Gastrocnemius medialis (tissue), 4 donors: Measurements from ENCODE around the gene BSCL2.

Experiments used
- CTCF ChIP-seq, 5 experiments: fragments of 450-650 bp in 3 of 5; fragments of 200-600 bp in 2 of 5; sonication (generic) in 2 of 5; IDR thresholded peaks in 4 of 5; conservative IDR thresholded peaks in 1 of 5; 1 replicate in 4 of 5; 2 replicates in 1 of 5; pipeline ENCODE4 v1.5.1; 2016 to 2019; ENCODE audit warnings: antibody characterized with exemption in 5 of 5, mild to moderate bottlenecking in 3 of 5, moderate library complexity in 3 of 5
- POLR2A ChIP-seq, 2 donors: fragments of 450-650 bp; IDR thresholded peaks; one replicate each; pipeline ENCODE4 v1.6.1; 2017; ENCODE audit warnings: antibody characterized with exemption in 2 of 2, mild to moderate bottlenecking in 2 of 2, moderate library complexity in 2 of 2

DNA sequence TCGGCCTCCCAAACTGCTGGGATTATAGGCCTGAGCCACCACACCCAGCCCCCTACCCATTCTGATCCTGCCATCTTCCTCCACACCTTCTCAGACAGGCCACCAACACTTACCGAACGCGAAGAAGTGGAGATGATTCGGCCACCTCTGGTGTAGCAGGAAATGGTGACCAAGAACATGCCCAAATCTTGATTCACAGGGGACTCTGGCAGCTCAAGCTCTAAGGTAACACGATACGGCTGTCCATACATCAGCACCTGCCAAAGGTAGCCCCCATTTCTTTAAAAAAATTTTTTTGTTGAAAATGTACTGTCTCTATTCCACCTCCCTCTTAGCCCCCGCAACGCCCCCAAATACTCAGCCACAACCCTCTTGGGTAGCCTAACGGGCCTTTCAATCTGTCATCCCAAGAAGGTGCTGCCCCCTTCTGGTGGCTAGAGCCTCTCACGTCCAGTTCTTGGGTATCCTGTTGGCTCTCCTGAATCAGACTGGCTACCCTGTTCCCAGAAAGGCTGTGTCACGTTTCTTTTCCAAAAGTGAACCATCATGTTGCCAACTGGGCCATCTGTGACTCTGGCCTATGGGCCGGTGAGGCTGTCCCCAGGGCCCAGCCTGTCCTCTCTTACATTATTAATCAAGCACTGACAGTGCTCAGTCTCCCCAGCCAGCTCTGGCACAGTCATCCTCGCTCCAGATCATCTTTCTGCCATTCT, 12.6 kb downstream of the BSCL2 start:
- TF ChIP-seq CTCF (IDR thresholded peaks at IDR 0.05 in 4 of 5, conservative IDR thresholded peaks at IDR 0.05 in 1 of 5): peak; percentile 85 to 90 (median 88)
- peak in 1 of 2 donors; percentile 24 for TF ChIP-seq POLR2A (IDR thresholded peaks at IDR 0.05)
